MCF 10A (cell line): ENCODE results near the gene PALB2. TPM values are rescaled to one million over a fixed set of nuclear protein-coding genes. Genes with fewer than 3 reads are reported as not detected.
"Not testable (repeated sequence)": the region's sequence is repeated elsewhere in the genome, so short reads cannot be mapped to it uniquely, and the experiment has no call there.

ENCODE experiments used
- BruUV-seq: library from RNA; stranded (reverse); fragments of 400-500 nt; replicated peaks from 2 replicates; lab custom pipeline; 2021; lab: Mats Ljungman, UMichigan
- CTCF ChIA-PET: fragments of 300-600 bp; sonication (Branson Sonifier 250); formaldehyde crosslinking; extraction: SDS; loops from one replicate; lab custom pipeline; 2021; ENCODE audit warnings: antibody characterized with exemption, inconsistent platforms; lab: Yijun Ruan, JAX
- POLR2A ChIA-PET: fragments of 300-600, 350-650 bp; sonication (Branson Sonifier 250); formaldehyde crosslinking; extraction: SDS; loops from one replicate; lab custom pipeline; 2020; ENCODE audit warnings: antibody characterized with exemption, inconsistent platforms; lab: Yijun Ruan, JAX
- DNase-seq: peaks from one replicate; pipeline ENCODE4 v3.0.0-alpha.2; 2018; ENCODE audit not compliant: unreplicated experiment
- H3K27ac Mint-ChIP-seq: one replicate; pipeline ENCODE4 v1.8.0; 2022; ENCODE audit warnings: mild to moderate bottlenecking, low read depth, mixed read lengths; ENCODE audit not compliant: unreplicated experiment
- H3K27me3 Mint-ChIP-seq: one replicate; pipeline ENCODE4 v1.8.0; 2022; ENCODE audit warnings: mixed read lengths; ENCODE audit not compliant: insufficient read depth, unreplicated experiment
- H3K36me3 Mint-ChIP-seq: one replicate; pipeline ENCODE4 v1.8.0; 2022; ENCODE audit warnings: mild to moderate bottlenecking, moderate library complexity, mixed read lengths; ENCODE audit not compliant: insufficient read depth, unreplicated experiment
- H3K4me1 Mint-ChIP-seq: one replicate; pipeline ENCODE4 v1.8.0; 2022; ENCODE audit warnings: mixed read lengths; ENCODE audit not compliant: insufficient read depth, unreplicated experiment
- H3K4me3 Mint-ChIP-seq: one replicate; pipeline ENCODE4 v1.8.0; 2022; ENCODE audit warnings: mild to moderate bottlenecking, moderate library complexity, mixed read lengths; ENCODE audit not compliant: unreplicated experiment
- H3K9me3 Mint-ChIP-seq: one replicate; pipeline ENCODE4 v1.8.0; 2022; ENCODE audit warnings: mixed read lengths; ENCODE audit not compliant: unreplicated experiment
- CTCF ChIP-seq: fragments of 200-600 bp; IDR thresholded peaks from one replicate; pipeline ENCODE4 v1.8.0; 2022; ENCODE audit warnings: antibody characterized with exemption, mild to moderate bottlenecking; ENCODE audit not compliant: unreplicated experiment
- intact Hi-C: fragments of 100-400 bp; cut with micrococcal nuclease; formaldehyde crosslinking; loops from 2 replicates; pipeline ENCODE4 v1.14.1; 2022
- total RNA-seq: library from RNA; stranded (reverse); gene quantifications from 2 replicates; pipeline ENCODE4 v1.2.3, GENCODE V29; 2022

Gene PALB2
- total RNA-seq, 1 experiment from 2014 or later = 20.8 TPM

- Mint-ChIP-seq H3K27ac (no peak overlapping the region), H3K4me1 (no peaks in the 10 kb centered on the region), H3K4me3 (no peak overlapping the region), H3K27me3 (no peaks in the 10 kb centered on the region), H3K9me3 (no peaks in the 10 kb centered on the region), H3K36me3 (peaks cover 82% of the 10 kb centered on the region)
- TF ChIP-seq CTCF = no peak
- CTCF ChIA-PET = no interaction called here
- no TSS peak for BruUV-seq
- no peak for DNase-seq
- intact Hi-C loops = no loop called here
- POLR2A ChIA-PET = interaction anchor here (0.6 to 1.0 kb wide), 2 partner anchors 10 to 19 kb away, joined by 3 to 4 read pairs; no protein-coding TSS in a partner anchor
Observed at GRCh38 chr16:23615805-23616204, 25.3 kb downstream of the PALB2 start.

GRCh38 chr16:23611936-23612335 lies 29.2 kb downstream of the PALB2 start:
- Mint-ChIP-seq H3K4me3 (no peak overlapping the region), H3K4me1 (no peaks in the 10 kb centered on the region), H3K27me3 (no peaks in the 10 kb centered on the region), H3K27ac (no peak overlapping the region), H3K36me3 (peaks cover 75% of the 10 kb centered on the region), H3K9me3 (no peaks in the 10 kb centered on the region)
- DNase-seq = no peak
- ChIA-PET POLR2A (interaction anchor here (0.6 kb wide), 1 partner anchor 18 kb away, joined by 3 read pairs; no protein-coding TSS in a partner anchor), CTCF (interaction anchor here (1.0 to 1.7 kb wide), 2 partner anchors 10 to 15 kb away, joined by 3 to 6 read pairs; no protein-coding TSS in a partner anchor)
- intact Hi-C loops = no loop called here
- BruUV-seq = no TSS peak
- TF ChIP-seq CTCF = no peak

- peaks cover 70% of the 10 kb centered on the region for H3K36me3 Mint-ChIP-seq
Observed at GRCh38 chr16:23610905-23611304, 30.2 kb downstream of the PALB2 start.

GRCh38 chr16:23609929-23610328 lies 31.2 kb downstream of the PALB2 start:
- BruUV-seq = no TSS peak
- H3K4me1 Mint-ChIP-seq = no peaks in the 10 kb centered on the region
- H3K36me3 Mint-ChIP-seq = peaks cover 72% of the 10 kb centered on the region
- H3K27me3 Mint-ChIP-seq = no peaks in the 10 kb centered on the region
- POLR2A ChIA-PET = interaction anchor here (1.1 to 1.6 kb wide), 2 partner anchors 13 to 32 kb away, joined by 3 to 5 read pairs; partner anchors contain the start of gene NDUFAB1
- H3K27ac Mint-ChIP-seq = no peak overlapping the region
- no peaks in the 10 kb centered on the region for H3K9me3 Mint-ChIP-seq
- intact Hi-C loops = no loop called here
- no peak for DNase-seq
- no peak for TF ChIP-seq CTCF
- no peak overlapping the region for H3K4me3 Mint-ChIP-seq
- CTCF ChIA-PET = interaction anchor here (0.5 to 1.4 kb wide), 2 partner anchors 11 to 58 kb away, joined by 3 to 4 read pairs; no protein-coding TSS in a partner anchor

More at GRCh38 chr16:23610905-23611304, 30.2 kb downstream of the PALB2 start:
- ChIA-PET CTCF (interaction anchor here (1.7 kb wide), 1 partner anchor 14 kb away, joined by 6 read pairs; no protein-coding TSS in a partner anchor), POLR2A (interaction anchor here (0.7 to 1.6 kb wide), 4 partner anchors 12 to 337 kb away, joined by 3 to 5 read pairs (median 4); partner anchors contain the start of gene NDUFAB1)
- H3K4me1 Mint-ChIP-seq, DNase-seq, H3K27ac Mint-ChIP-seq, BruUV-seq, H3K4me3 Mint-ChIP-seq, H3K9me3 Mint-ChIP-seq, intact Hi-C loops, H3K27me3 Mint-ChIP-seq: not testable (repeated sequence)
